ES-I3 (cell line): ENCODE results near the gene HOGA1.
A peak's percentile ranks its signal among the peaks of the same experiment; 100 is the strongest.

Experiments
- H3K36me3 ChIP-seq: 2 replicates; pipeline ENCODE4 v1.6.1; 2013; ENCODE audit warnings: mild to moderate bottlenecking, low read length, control low read depth, moderate library complexity; ENCODE audit not compliant: insufficient read depth
- H3K4me1 ChIP-seq: 2 replicates; pipeline ENCODE4 v1.6.1; 2013; ENCODE audit warnings: mild to moderate bottlenecking, control low read depth, low read length; ENCODE audit not compliant: insufficient read depth
- H3K9ac ChIP-seq: 2 replicates; pipeline ENCODE4 v1.6.1; 2013; ENCODE audit warnings: low read depth, mild to moderate bottlenecking, low read length, moderate library complexity
- H3K9me3 ChIP-seq: 2 replicates; pipeline ENCODE4 v1.6.1; 2013; ENCODE audit warnings: mild to moderate bottlenecking, low read length, moderate library complexity; ENCODE audit not compliant: control insufficient read depth, insufficient read depth

The HOGA1 gene

GRCh38 chr10:97584060-97584797, at the start of gene HOGA1:
Gene HOGA1, plus strand, starts transcription at chr10:97584389. Its CDS starts 315 bp downstream, at chr10:97584704.
- Histone ChIP-seq H3K36me3 (no peaks in the 10 kb centered on the region), H3K9me3 (no peaks in the 10 kb centered on the region), H3K9ac (no peak within 1 kb of the TSS), H3K4me1 (no peaks in the 10 kb centered on the region)

GRCh38 chr10:97534746-97535367, 49.3 kb upstream of the HOGA1 start:
- Histone ChIP-seq H3K9ac (no peak overlapping the region), H3K4me1 (peaks cover 12% of the 10 kb centered on the region), H3K9me3 (no peaks in the 10 kb centered on the region), H3K36me3 (no peaks in the 10 kb centered on the region)

GRCh38 chr10:97537186-97537869, 46.9 kb upstream of the HOGA1 start:
- Histone ChIP-seq H3K4me1 (peaks cover 26% of the 10 kb centered on the region), H3K36me3 (no peaks in the 10 kb centered on the region), H3K9ac (no peak overlapping the region), H3K9me3 (no peaks in the 10 kb centered on the region)

GRCh38 chr10:97538411-97538810, 45.8 kb upstream of the HOGA1 start:
- H3K4me1 ChIP-seq: peaks cover 37% of the 10 kb centered on the region
- no peak overlapping the region for H3K9ac ChIP-seq
- H3K36me3 ChIP-seq: no peaks in the 10 kb centered on the region
- H3K9me3 ChIP-seq: no peaks in the 10 kb centered on the region

- Histone ChIP-seq H3K9ac (no peak overlapping the region), H3K36me3 (no peaks in the 10 kb centered on the region), H3K9me3 (no peaks in the 10 kb centered on the region), H3K4me1 (peaks cover 41% of the 10 kb centered on the region)
Measured at GRCh38 chr10:97538839-97539238, 45.4 kb upstream of the HOGA1 start.

GRCh38 chr10:97539523-97540200, 44.5 kb upstream of the HOGA1 start:
- Histone ChIP-seq H3K9ac (no peak overlapping the region), H3K9me3 (no peaks in the 10 kb centered on the region), H3K4me1 (peaks cover 42% of the 10 kb centered on the region), H3K36me3 (no peaks in the 10 kb centered on the region)

GRCh38 chr10:97540669-97541500, 43.3 kb upstream of the HOGA1 start:
- Histone ChIP-seq H3K9ac (no peak overlapping the region), H3K9me3 (no peaks in the 10 kb centered on the region), H3K4me1 (peaks cover 42% of the 10 kb centered on the region), H3K36me3 (no peaks in the 10 kb centered on the region)

GRCh38 chr10:97542169-97543024, 41.8 kb upstream of the HOGA1 start:
- H3K9me3 ChIP-seq: no peaks in the 10 kb centered on the region
- no peaks in the 10 kb centered on the region for H3K36me3 ChIP-seq
- peaks cover 45% of the 10 kb centered on the region for H3K4me1 ChIP-seq
- H3K9ac ChIP-seq: peak overlapping the region; percentile 5; the same call in 1 of the 2 replicates

GRCh38 chr10:97543025-97543546, 41.1 kb upstream of the HOGA1 start:
- Histone ChIP-seq H3K36me3 (no peaks in the 10 kb centered on the region), H3K9me3 (no peaks in the 10 kb centered on the region), H3K4me1 (peaks cover 45% of the 10 kb centered on the region), H3K9ac (no peak overlapping the region; the same call in 1 of the 2 replicates)

GRCh38 chr10:97546456-97547270, 37.5 kb upstream of the HOGA1 start:
- H3K9ac ChIP-seq: no peak overlapping the region
- H3K9me3 ChIP-seq: no peaks in the 10 kb centered on the region
- peaks cover 40% of the 10 kb centered on the region for H3K4me1 ChIP-seq
- H3K36me3 ChIP-seq: no peaks in the 10 kb centered on the region

- H3K9me3 ChIP-seq: no peaks in the 10 kb centered on the region
- peaks cover 40% of the 10 kb centered on the region for H3K4me1 ChIP-seq
- H3K9ac ChIP-seq: no peak overlapping the region
Measured at GRCh38 chr10:97547271-97547600, 37.0 kb upstream of the HOGA1 start.

GRCh38 chr10:97547962-97548361, 36.2 kb upstream of the HOGA1 start:
- H3K4me1 ChIP-seq: peaks cover 33% of the 10 kb centered on the region
- no peaks in the 10 kb centered on the region for H3K9me3 ChIP-seq
- no peaks in the 10 kb centered on the region for H3K36me3 ChIP-seq
- no peak overlapping the region for H3K9ac ChIP-seq

More at GRCh38 chr10:97547271-97547600, 37.0 kb upstream of the HOGA1 start:
- H3K36me3 ChIP-seq: no peaks in the 10 kb centered on the region
